IPS-20b (cell line): ENCODE data around the gene C1QTNF1.

ENCODE experiments used
- H3K27ac ChIP-seq: one replicate; pipeline ENCODE4 v1.5.1; 2013; ENCODE audit warnings: low read length
- H3K27me3 ChIP-seq: 2 replicates; pipeline ENCODE4 v1.6.1; 2013; ENCODE audit warnings: mild to moderate bottlenecking, low read length, inconsistent platforms; ENCODE audit not compliant: insufficient read depth
- H3K36me3 ChIP-seq: 2 replicates; pipeline ENCODE4 v1.6.1; 2013; ENCODE audit warnings: low read depth, mild to moderate bottlenecking, inconsistent platforms, low read length, moderate library complexity; ENCODE audit not compliant: insufficient read depth
- H3K4me1 ChIP-seq: 2 replicates; pipeline ENCODE4 v1.6.1; 2013; ENCODE audit warnings: mild to moderate bottlenecking, control low read depth, inconsistent platforms, low read length, moderate library complexity; ENCODE audit not compliant: insufficient read depth
- H3K4me3 ChIP-seq: 2 replicates; pipeline ENCODE4 v1.5.1; 2013; ENCODE audit warnings: mild to moderate bottlenecking, low read length, inconsistent platforms
- H3K9ac ChIP-seq: 2 replicates; pipeline ENCODE4 v1.6.1; 2013; ENCODE audit warnings: low read depth, mild to moderate bottlenecking, inconsistent platforms, low read length, moderate library complexity
- H3K9me3 ChIP-seq: 2 replicates; pipeline ENCODE4 v1.6.1; 2013; ENCODE audit warnings: mild to moderate bottlenecking, low read depth, low read length, inconsistent platforms; ENCODE audit not compliant: insufficient read depth

C1QTNF1 gene

GRCh38 chr17:79047923-79048825, 24.2 kb downstream of the C1QTNF1 start:
- no peak overlapping the region for H3K9ac ChIP-seq
- H3K4me1 ChIP-seq: no peaks in the 10 kb centered on the region; the same call in 1 of the 2 replicates

GRCh38 chr17:79048826-79049755, 25.1 kb downstream of the C1QTNF1 start:
- Histone ChIP-seq H3K9ac (no peak overlapping the region), H3K27ac (no peak overlapping the region), H3K36me3 (no peaks in the 10 kb centered on the region), H3K27me3 (peaks cover 17% of the 10 kb centered on the region), H3K9me3 (no peaks in the 10 kb centered on the region; the same call in 1 of the 2 replicates), H3K4me1 (no peaks in the 10 kb centered on the region; the same call in 1 of the 2 replicates), H3K4me3 (no peak overlapping the region)

More at GRCh38 chr17:79047923-79048825, 24.2 kb downstream of the C1QTNF1 start:
- Histone ChIP-seq H3K9me3 (no peaks in the 10 kb centered on the region; the same call in 1 of the 2 replicates), H3K4me3 (no peak overlapping the region), H3K36me3 (no peaks in the 10 kb centered on the region), H3K27ac (no peak overlapping the region), H3K27me3 (peaks cover 17% of the 10 kb centered on the region)

GRCh38 chr17:79049821-79050220, 25.9 kb downstream of the C1QTNF1 start:
- Histone ChIP-seq H3K9me3 (no peaks in the 10 kb centered on the region; the same call in 1 of the 2 replicates), H3K4me3 (no peak overlapping the region), H3K9ac (no peak overlapping the region), H3K4me1 (no peaks in the 10 kb centered on the region; the same call in 1 of the 2 replicates), H3K27ac (no peak overlapping the region), H3K36me3 (no peaks in the 10 kb centered on the region), H3K27me3 (peaks cover 10% of the 10 kb centered on the region)

- H3K4me3 ChIP-seq: no peak overlapping the region
- H3K27ac ChIP-seq: no peak overlapping the region
- peaks cover 2% of the 10 kb centered on the region for H3K27me3 ChIP-seq
- H3K9ac ChIP-seq: no peak overlapping the region
- no peaks in the 10 kb centered on the region; the same call in 1 of the 2 replicates for H3K9me3 ChIP-seq
- H3K36me3 ChIP-seq: no peaks in the 10 kb centered on the region
- H3K4me1 ChIP-seq: no peaks in the 10 kb centered on the region
Observed at GRCh38 chr17:79050551-79050950, 26.6 kb downstream of the C1QTNF1 start.

DNA sequence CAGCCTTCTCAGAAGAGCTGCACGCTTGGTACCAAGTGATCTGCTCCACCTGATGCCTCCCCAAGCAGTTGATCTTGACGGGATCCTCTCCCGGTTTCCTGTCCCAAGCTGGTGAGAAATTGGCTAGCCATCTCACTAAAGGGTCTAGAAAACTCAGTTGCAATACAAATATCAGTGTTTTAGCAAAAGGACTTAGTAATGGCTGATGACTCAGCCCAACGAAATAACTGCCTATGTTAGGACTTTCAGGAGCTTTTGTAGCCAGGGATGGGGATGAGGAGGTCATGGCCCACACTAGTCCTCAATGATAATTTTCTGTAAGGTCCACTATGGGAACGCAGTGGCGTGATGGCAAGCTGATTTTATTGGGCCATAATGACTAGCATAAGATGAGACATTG, 27.3 kb downstream of the C1QTNF1 start:
- no peak overlapping the region for H3K27ac ChIP-seq
- no peaks in the 10 kb centered on the region for H3K36me3 ChIP-seq
- no peak overlapping the region for H3K9ac ChIP-seq
- no peaks in the 10 kb centered on the region for H3K4me1 ChIP-seq
- H3K27me3 ChIP-seq: no peaks in the 10 kb centered on the region; the same call in 1 of the 2 replicates
- H3K9me3 ChIP-seq: no peaks in the 10 kb centered on the region; the same call in 1 of the 2 replicates
- H3K4me3 ChIP-seq: no peak overlapping the region

DNA sequence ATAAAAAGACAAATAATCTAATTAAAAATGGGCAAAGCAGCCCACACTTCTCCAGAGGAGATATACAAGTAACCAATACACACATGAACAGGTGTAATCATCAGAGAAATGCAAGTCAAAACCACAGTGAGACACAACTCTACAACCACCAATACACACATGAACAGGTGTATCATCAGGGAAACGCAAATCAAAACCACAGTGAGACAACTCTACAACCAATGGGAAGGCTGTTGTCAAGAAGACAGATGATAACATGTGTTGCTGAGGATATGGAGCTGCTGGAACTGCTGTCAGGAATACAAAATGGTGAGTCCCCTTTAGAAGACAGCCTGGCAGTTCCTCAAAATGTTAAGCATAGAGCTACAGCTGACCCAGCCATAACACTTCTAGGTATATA, 28.2 kb downstream of the C1QTNF1 start:
- Histone ChIP-seq H3K27ac (no peak overlapping the region), H3K36me3 (no peaks in the 10 kb centered on the region), H3K4me1 (no peaks in the 10 kb centered on the region), H3K9me3 (no peaks in the 10 kb centered on the region; the same call in 1 of the 2 replicates), H3K9ac (no peak overlapping the region), H3K27me3 (no peaks in the 10 kb centered on the region; the same call in 1 of the 2 replicates), H3K4me3 (no peak overlapping the region)

DNA sequence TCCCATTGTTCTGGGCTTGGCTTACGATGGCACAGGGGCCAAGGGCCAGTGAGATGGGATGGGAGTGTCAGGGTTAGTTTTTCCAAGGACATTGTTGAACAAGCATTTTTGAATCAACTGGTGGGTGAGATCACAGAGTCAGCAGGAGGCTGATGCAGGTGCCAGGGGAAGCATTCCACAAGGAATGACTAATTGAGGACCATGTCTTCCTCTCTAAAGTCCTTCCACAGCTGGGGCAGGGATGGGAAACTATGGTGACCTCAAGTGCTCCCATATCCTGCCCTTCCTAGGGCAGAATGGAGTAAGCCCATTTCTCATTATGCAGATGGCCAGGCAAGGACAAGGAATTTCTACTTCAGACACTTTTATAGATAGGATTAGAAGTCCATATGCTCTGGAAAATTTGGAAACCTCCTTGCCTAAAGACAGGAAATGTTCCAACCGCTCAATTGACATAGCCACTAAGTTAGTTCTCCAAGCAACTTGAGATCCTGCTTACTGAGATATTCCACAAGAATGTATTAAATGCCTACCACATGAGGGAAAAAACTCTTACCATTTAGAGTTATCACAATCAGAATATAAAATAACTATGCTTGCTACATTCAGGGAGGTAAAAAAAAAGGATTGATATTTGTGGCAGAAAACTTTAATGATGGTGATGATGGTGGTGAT, 29.4 kb downstream of the C1QTNF1 start:
- Histone ChIP-seq H3K27ac (no peak overlapping the region), H3K36me3 (no peaks in the 10 kb centered on the region), H3K4me3 (no peak overlapping the region), H3K9ac (no peak overlapping the region), H3K27me3 (no peaks in the 10 kb centered on the region; the same call in 1 of the 2 replicates), H3K4me1 (no peaks in the 10 kb centered on the region), H3K9me3 (no peaks in the 10 kb centered on the region; the same call in 1 of the 2 replicates)

- H3K36me3 ChIP-seq: no peaks in the 10 kb centered on the region
- no peaks in the 10 kb centered on the region; the same call in 1 of the 2 replicates for H3K27me3 ChIP-seq
- H3K9me3 ChIP-seq: no peaks in the 10 kb centered on the region; the same call in 1 of the 2 replicates
- H3K9ac ChIP-seq: no peak overlapping the region
- no peaks in the 10 kb centered on the region for H3K4me1 ChIP-seq
- no peak overlapping the region for H3K27ac ChIP-seq
- H3K4me3 ChIP-seq: no peak overlapping the region
Observed at GRCh38 chr17:79054200-79054960, 30.4 kb downstream of the C1QTNF1 start.

- Histone ChIP-seq H3K4me1 (no peaks in the 10 kb centered on the region), H3K9ac (no peak overlapping the region), H3K4me3 (no peak overlapping the region), H3K9me3 (no peaks in the 10 kb centered on the region; the same call in 1 of the 2 replicates), H3K36me3 (no peaks in the 10 kb centered on the region), H3K27me3 (no peaks in the 10 kb centered on the region; the same call in 1 of the 2 replicates), H3K27ac (no peak overlapping the region)
Observed at GRCh38 chr17:79055197-79055596, 31.2 kb downstream of the C1QTNF1 start.

DNA sequence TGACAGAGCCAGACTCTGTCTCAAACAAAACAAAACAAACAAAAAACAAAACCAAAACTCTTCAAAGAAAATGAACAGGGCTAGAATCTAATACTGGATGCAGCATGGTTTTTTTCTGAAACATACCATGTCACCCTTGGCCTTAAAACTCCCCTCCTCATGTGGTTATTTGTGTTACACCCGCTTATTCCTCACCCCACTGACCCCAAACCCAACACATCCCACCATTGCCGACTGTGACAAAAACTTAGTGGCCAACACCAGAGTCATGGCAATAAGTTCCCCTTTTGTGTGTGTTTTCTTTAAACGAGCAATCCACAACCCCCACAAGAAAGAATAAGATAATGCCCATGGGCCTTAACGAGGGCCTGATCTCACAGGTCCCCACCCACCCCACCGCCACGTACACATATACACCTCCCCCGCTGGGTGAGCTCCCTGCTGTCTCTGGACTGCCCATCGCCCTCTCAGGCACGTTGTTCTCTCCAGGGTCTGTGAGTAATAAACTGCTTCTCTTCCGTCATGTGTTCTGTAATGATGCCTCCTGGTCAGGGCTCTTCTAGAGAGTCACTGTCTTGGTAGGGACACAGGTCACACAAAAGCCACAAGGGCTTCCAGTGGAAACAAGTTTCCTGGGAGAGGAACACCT, 33.9 kb downstream of the C1QTNF1 start:
- Histone ChIP-seq H3K36me3 (no peaks in the 10 kb centered on the region), H3K9ac (no peak overlapping the region), H3K27me3 (no peaks in the 10 kb centered on the region), H3K27ac (no peak overlapping the region), H3K4me1 (no peaks in the 10 kb centered on the region), H3K9me3 (no peaks in the 10 kb centered on the region; the same call in 1 of the 2 replicates), H3K4me3 (no peak overlapping the region)
